ENCODE measurements around the gene FLRT2. TPM values are rescaled to one million over a fixed set of nuclear protein-coding genes. Genes with fewer than 3 reads are reported as not detected.

FLRT2 gene
- total RNA-seq, 1 donor from 2014 or later = 24.6 TPM

DNA sequence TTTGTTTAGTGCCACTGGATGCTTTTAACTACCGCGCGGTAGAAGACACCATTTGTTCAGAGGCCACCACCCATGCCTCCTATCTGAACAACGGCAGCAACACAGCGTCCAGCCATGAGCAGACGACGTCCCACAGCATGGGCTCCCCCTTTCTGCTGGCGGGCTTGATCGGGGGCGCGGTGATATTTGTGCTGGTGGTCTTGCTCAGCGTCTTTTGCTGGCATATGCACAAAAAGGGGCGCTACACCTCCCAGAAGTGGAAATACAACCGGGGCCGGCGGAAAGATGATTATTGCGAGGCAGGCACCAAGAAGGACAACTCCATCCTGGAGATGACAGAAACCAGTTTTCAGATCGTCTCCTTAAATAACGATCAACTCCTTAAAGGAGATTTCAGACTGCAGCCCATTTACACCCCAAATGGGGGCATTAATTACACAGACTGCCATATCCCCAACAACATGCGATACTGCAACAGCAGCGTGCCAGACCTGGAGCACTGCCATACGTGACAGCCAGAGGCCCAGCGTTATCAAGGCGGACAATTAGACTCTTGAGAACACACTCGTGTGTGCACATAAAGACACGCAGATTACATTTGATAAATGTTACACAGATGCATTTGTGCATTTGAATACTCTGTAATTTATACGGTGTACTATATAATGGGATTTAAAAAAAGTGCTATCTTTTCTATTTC is 93.2 kb downstream of the FLRT2 start:
- Histone ChIP-seq H3K27me3 (no peaks in the 10 kb centered on the region), H3K9me3 (no peaks in the 10 kb centered on the region), H3K4me1 (no peaks in the 10 kb centered on the region), H3K4me3 (no peak overlapping the region), H3K36me3 (peaks cover 6 to 17% of the 10 kb centered on the region in 2 donors), H3K27ac (no peak overlapping the region)
- DNase-seq (ENCODE audit: low spot score in 2 of 2) = no peak
- intact Hi-C loops (cut with DNase I) = no loop called here
- no peak for TF ChIP-seq CTCF (IDR thresholded peaks at IDR 0.05)

DNA sequence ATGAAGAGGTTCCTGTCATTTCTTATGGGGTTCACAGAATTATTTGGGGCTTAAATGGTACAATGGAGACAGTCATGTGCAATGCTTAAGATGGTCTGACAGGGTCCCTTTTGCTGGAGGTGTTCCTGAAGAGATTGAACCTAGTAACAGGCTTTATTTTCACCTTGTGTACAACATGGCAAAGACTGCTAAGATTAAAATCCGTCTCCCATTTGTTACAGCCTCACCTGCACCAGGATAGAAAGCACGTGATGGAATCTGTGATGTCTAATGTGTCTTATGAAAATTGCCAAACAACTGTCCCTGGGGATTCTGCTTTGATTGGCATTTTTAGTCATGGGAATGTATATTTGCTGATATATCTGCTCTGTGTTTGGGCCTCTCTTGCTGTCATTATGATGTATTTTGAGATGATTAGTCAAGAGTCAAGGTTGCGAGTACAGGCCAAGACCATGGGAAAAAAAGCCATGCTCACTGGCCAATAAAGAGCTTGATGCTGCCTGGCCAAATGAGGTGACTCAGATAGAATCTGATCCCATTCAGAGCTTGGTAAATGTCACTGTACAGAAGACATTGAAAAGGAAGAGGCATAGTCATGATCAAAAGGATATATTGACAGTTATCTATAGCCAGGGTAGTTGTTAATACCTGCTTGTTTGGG is 96.1 kb downstream of the FLRT2 start:
- no peak for TF ChIP-seq CTCF (IDR thresholded peaks at IDR 0.05)
- no peak overlapping the region for H3K4me3 ChIP-seq

GRCh38 chr14:85634205-85634604 is 104.3 kb downstream of the FLRT2 start:
- Histone ChIP-seq H3K4me1 (no peaks in the 10 kb centered on the region), H3K4me3 (no peak overlapping the region), H3K36me3 (no peaks in the 10 kb centered on the region), H3K27ac (no peak overlapping the region), H3K9me3 (no peaks in the 10 kb centered on the region), H3K27me3 (no peaks in the 10 kb centered on the region)
- intact Hi-C loops (cut with DNase I) = no loop called here
- no peak for TF ChIP-seq CTCF (IDR thresholded peaks at IDR 0.05)
- no peak for DNase-seq (ENCODE audit: low spot score in 2 of 2)

More for the DNA sequence above, 96.1 kb downstream of the FLRT2 start:
- DNase-seq (ENCODE audit: low spot score in 2 of 2) = no peak
- intact Hi-C loops (cut with DNase I) = no loop called here
- H3K27ac ChIP-seq = no peak overlapping the region
- H3K27me3 ChIP-seq = no peaks in the 10 kb centered on the region
- no peaks in the 10 kb centered on the region for H3K4me1 ChIP-seq
- H3K9me3 ChIP-seq = no peaks in the 10 kb centered on the region
- peaks cover 6 to 15% of the 10 kb centered on the region in 2 donors for H3K36me3 ChIP-seq

DNA sequence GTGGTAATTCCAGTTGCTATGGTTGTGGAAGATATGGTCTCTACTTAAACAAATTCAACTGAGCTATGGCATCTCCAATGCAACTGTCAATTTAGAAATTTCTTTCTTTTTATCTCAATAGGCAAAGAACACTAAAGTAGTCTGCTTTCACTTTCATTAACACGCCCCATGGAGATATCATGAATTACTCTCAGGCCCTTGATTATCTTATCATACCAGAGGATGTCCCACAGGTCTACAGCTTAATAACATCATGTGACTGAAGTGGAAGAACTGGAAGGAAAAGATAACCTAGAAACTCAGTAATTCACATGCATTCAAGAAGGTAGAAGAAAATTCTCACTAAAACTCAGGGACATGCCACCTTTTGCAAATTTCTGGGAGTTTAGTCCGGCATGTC is 114.3 kb downstream of the FLRT2 start:
- intact Hi-C loops (cut with DNase I) = no loop called here
- Histone ChIP-seq H3K9me3 (no peaks in the 10 kb centered on the region), H3K27me3 (no peaks in the 10 kb centered on the region), H3K4me1 (no peaks in the 10 kb centered on the region), H3K36me3 (no peaks in the 10 kb centered on the region), H3K4me3 (no peak overlapping the region), H3K27ac (no peak overlapping the region)
- TF ChIP-seq CTCF (IDR thresholded peaks at IDR 0.05) = no peak
- DNase-seq (ENCODE audit: low spot score in 2 of 2) = no peak

- Histone ChIP-seq H3K36me3 (no peaks in the 10 kb centered on the region), H3K9me3 (no peaks in the 10 kb centered on the region), H3K27me3 (no peaks in the 10 kb centered on the region), H3K4me1 (no peaks in the 10 kb centered on the region), H3K4me3 (no peak overlapping the region), H3K27ac (no peak overlapping the region)
- intact Hi-C loops (cut with DNase I) = no loop called here
- no peak for TF ChIP-seq CTCF (IDR thresholded peaks at IDR 0.05)
- DNase-seq (ENCODE audit: low spot score in 2 of 2) = no peak
Observed at GRCh38 chr14:85653029-85653428, 123.1 kb downstream of the FLRT2 start.

Data from ascending aorta (tissue), 2 donors.